K562 (cell line): ENCODE results near the gene UCKL1. TPM values are rescaled to one million over a fixed set of nuclear protein-coding genes. Genes with fewer than 3 reads are reported as not detected.

Source experiments
- BCL6 ChIP-seq: fragments of 250-450 bp; sonication (Bioruptor Pico); IDR thresholded peaks from 2 replicates; pipeline ENCODE4 v1.4.0; 2020
- CEBPB ChIP-seq: fragments of 450-650 bp; IDR thresholded peaks from 2 replicates; pipeline ENCODE4 v1.6.1; 2016; ENCODE audit warnings: missing genetic modification characterization, missing compliant biosample characterization
- KDM4B ChIP-seq, 2 experiments: fragments of 450-650 bp in 1 of 2; sonication (generic) in 1 of 2; IDR thresholded peaks; 2 replicates each; pipeline ENCODE4 v1.6.1; 2016 to 2017; ENCODE audit warnings: borderline replicate concordance in 2 of 2, antibody characterized with exemption in 1 of 2, low read depth in 1 of 2, mild to moderate bottlenecking in 1 of 2
- MEF2A ChIP-seq: IDR thresholded peaks from 2 replicates; pipeline ENCODE4 v1.6.1; 2011; ENCODE audit warnings: low read depth, mild to moderate bottlenecking, low read length, moderate library complexity; ENCODE audit not compliant: control insufficient read depth
- MYBL2 ChIP-seq, 2 experiments: fragments of 450-650 bp in 1 of 2; sonication (generic) in 1 of 2; formaldehyde crosslinking in 1 of 2; IDR thresholded peaks; 2 replicates each; pipeline versions ENCODE4 v1.6.1 to v1.8.1; 2017 to 2022; ENCODE audit warnings: borderline replicate concordance in 1 of 2, inconsistent platforms in 1 of 2, low read depth in 1 of 2, mild to moderate bottlenecking in 1 of 2, missing genetic modification reagents in 1 of 2, moderate library complexity in 1 of 2
- NCOA4 ChIP-seq: fragments of 450-650 bp; IDR thresholded peaks from 2 replicates; pipeline ENCODE4 v1.6.1; 2018; ENCODE audit warnings: mild to moderate bottlenecking; ENCODE audit not compliant: partially characterized antibody
- POLR2G ChIP-seq: fragments of 200-400 bp; formaldehyde crosslinking; IDR thresholded peaks from 2 replicates; pipeline ENCODE4 v1.6.1; 2017; ENCODE audit warnings: low read depth, mild to moderate bottlenecking, antibody characterized with exemption, low read length, moderate library complexity
- PTBP1 ChIP-seq: fragments of 200-400 bp; formaldehyde crosslinking; IDR thresholded peaks from 2 replicates; pipeline ENCODE4 v1.6.1; 2017; ENCODE audit warnings: low read depth, low read length
- SREBF1 ChIP-seq: fragments of 150-350 bp; IDR thresholded peaks from 2 replicates; pipeline ENCODE4 v1.6.1; 2014; ENCODE audit warnings: antibody characterized with exemption, low read depth, low read length, borderline replicate concordance
- ZNF444 ChIP-seq: fragments of 250-450 bp; sonication (Bioruptor Pico); IDR thresholded peaks from 2 replicates; pipeline ENCODE4 v1.4.0; 2020; ENCODE audit warnings: mild to moderate bottlenecking, moderate library complexity
- ZNF766 ChIP-seq: fragments of 200-800 bp; sonication (Bioruptor generic); conservative IDR thresholded peaks from 2 replicates; pipeline ENCODE4 v1.6.1; 2016; ENCODE audit warnings: missing genetic modification characterization, missing compliant biosample characterization
- polyA plus RNA-seq, 8 experiments: library from polyadenylated mRNA; depleted of rRNA in 4 of 8; stranded (reverse) in 5 of 8; unstranded in 3 of 8; fragments of >200 nt; fragmentation: Nextera tagmentation in 2 of 8; fragmentation: Illumina TruSeq in 1 of 8; extraction: Ambion mirVana in 2 of 8; extraction: Trizol in 1 of 8; gene quantifications; 2 replicates each; pipeline versions ENCODE4 v1.2.1 to v1.2.3, GENCODE V29; 2011 to 2014; ENCODE audit warnings: inconsistent platforms in 1 of 8, missing spikeins in 1 of 8
- total RNA-seq, 7 experiments: library from RNA; depleted of rRNA in 6 of 7; stranded (reverse); fragments of >200 nt in 6 of 7; fragmentation: Illumina TruSeq in 2 of 7; extraction: Trizol in 2 of 7; gene quantifications; 2 replicates each; pipeline versions ENCODE4 v1.2.1 to v1.2.3, GENCODE V29; 2011 to 2021; ENCODE audit warnings: low replicate concordance in 1 of 7
- TF ChIP-seq, protein P1 (sequence below): fragments of 450-650 bp; formaldehyde crosslinking; IDR thresholded peaks from 2 replicates; pipeline ENCODE4 v1.4.0; 2020; ENCODE audit warnings: mild to moderate bottlenecking, moderate library complexity
- TF ChIP-seq, protein P2 (sequence below): fragments of 450-650 bp; IDR thresholded peaks from 2 replicates; pipeline ENCODE4 v1.6.1; 2018; ENCODE audit warnings: mild to moderate bottlenecking, low read depth; ENCODE audit not compliant: partially characterized antibody
- TF ChIP-seq, protein P3 (sequence below): fragments of 450-650 bp; IDR thresholded peaks from 2 replicates; pipeline ENCODE4 v1.6.1; 2017; ENCODE audit warnings: antibody characterized with exemption, mild to moderate bottlenecking
- TF ChIP-seq, protein P4 (sequence below): fragments of 450-650 bp; formaldehyde crosslinking; IDR thresholded peaks from 2 replicates; pipeline ENCODE4 v1.4.0; 2020; ENCODE audit warnings: mild to moderate bottlenecking, moderate library complexity
- TF ChIP-seq, protein P5 (sequence below): IDR thresholded peaks from 2 replicates; pipeline ENCODE4 v1.6.1; 2014; ENCODE audit warnings: antibody characterized with exemption

UCKL1 gene
- total and polyA plus RNA-seq, 9 of the 15 experiments (the other 6 are each of a cell fraction or from before 2014, with no cell fraction given): 3.1 to 52.8 (median 24.2) TPM

DNA sequence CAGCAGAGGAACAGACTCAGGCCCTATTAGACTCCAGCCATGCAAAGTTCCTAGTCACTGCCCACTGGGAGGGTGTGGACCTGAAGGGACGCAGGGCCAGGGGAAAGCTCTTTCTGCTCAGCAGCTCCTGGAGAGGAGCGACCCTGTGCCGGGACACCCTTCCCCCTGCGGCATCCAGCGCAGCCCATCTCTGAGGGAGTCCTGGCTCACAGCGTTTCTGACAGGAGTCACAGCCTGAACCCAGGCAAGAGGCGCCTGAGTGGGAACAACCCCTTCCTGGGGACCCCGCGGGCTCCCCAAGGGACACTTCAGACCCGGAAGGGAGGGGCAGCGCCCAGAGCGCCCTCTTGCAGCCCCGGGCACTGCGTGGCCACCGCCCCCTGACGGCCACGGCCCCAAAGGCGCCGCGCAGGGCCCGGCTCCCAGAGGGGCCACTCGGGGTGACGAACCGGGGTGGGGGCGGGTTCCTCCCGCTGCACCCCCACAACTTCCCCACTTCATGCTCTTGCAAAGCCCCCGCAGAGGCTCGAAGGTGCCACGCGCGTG lies 862 bp downstream of the UCKL1 start (continued):
- TF ChIP-seq, protein P1, sequence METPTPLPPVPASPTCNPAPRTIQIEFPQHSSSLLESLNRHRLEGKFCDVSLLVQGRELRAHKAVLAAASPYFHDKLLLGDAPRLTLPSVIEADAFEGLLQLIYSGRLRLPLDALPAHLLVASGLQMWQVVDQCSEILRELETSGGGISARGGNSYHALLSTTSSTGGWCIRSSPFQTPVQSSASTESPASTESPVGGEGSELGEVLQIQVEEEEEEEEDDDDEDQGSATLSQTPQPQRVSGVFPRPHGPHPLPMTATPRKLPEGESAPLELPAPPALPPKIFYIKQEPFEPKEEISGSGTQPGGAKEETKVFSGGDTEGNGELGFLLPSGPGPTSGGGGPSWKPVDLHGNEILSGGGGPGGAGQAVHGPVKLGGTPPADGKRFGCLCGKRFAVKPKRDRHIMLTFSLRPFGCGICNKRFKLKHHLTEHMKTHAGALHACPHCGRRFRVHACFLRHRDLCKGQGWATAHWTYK: no peak
- TF ChIP-seq CEBPB (tag) (no peak), KDM4B (IDR thresholded peaks at IDR 0.05; ENCODE audit: borderline replicate concordance in 2 of 2, low read depth in 1 of 2) (0 out of 4 replicates have a peak, but pooled peaks of 1 of the 2 experiments have one; percentile 22), MEF2A (no peak), POLR2G (no peak), SREBF1 (no peak), BCL6 (CRISPR knock-in tag) (no peak), ZNF444 (CRISPR knock-in tag) (no peak), PTBP1 (no peak), ZNF766 (CRISPR knock-in tag) (no peak), NCOA4 (no peak), MYBL2 (IDR thresholded peaks at IDR 0.05; ENCODE audit: low read depth) (no peak), MYBL2 (CRISPR knock-in tag; IDR thresholded peaks at IDR 0.05; ENCODE audit: borderline replicate concordance) (no peak)
- TF ChIP-seq, protein P2, sequence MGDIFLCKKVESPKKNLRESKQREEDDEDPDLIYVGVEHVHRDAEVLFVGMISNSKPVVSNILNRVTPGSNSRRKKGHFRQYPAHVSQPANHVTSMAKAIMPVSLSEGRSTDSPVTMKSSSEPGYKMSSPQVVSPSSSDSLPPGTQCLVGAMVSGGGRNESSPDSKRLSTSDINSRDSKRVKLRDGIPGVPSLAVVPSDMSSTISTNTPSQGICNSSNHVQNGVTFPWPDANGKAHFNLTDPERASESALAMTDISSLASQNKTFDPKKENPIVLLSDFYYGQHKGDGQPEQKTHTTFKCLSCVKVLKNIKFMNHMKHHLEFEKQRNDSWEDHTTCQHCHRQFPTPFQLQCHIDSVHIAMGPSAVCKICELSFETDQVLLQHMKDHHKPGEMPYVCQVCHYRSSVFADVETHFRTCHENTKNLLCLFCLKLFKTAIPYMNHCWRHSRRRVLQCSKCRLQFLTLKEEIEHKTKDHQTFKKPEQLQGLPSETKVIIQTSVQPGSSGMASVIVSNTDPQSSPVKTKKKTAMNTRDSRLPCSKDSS: no peak
- TF ChIP-seq, protein P3, sequence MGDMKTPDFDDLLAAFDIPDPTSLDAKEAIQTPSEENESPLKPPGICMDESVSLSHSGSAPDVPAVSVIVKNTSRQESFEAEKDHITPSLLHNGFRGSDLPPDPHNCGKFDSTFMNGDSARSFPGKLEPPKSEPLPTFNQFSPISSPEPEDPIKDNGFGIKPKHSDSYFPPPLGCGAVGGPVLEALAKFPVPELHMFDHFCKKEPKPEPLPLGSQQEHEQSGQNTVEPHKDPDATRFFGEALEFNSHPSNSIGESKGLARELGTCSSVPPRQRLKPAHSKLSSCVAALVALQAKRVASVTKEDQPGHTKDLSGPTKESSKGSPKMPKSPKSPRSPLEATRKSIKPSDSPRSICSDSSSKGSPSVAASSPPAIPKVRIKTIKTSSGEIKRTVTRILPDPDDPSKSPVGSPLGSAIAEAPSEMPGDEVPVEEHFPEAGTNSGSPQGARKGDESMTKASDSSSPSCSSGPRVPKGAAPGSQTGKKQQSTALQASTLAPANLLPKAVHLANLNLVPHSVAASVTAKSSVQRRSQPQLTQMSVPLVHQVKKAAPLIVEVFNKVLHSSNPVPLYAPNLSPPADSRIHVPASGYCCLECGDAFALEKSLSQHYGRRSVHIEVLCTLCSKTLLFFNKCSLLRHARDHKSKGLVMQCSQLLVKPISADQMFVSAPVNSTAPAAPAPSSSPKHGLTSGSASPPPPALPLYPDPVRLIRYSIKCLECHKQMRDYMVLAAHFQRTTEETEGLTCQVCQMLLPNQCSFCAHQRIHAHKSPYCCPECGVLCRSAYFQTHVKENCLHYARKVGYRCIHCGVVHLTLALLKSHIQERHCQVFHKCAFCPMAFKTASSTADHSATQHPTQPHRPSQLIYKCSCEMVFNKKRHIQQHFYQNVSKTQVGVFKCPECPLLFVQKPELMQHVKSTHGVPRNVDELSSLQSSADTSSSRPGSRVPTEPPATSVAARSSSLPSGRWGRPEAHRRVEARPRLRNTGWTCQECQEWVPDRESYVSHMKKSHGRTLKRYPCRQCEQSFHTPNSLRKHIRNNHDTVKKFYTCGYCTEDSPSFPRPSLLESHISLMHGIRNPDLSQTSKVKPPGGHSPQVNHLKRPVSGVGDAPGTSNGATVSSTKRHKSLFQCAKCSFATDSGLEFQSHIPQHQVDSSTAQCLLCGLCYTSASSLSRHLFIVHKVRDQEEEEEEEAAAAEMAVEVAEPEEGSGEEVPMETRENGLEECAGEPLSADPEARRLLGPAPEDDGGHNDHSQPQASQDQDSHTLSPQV: no peak
- TF ChIP-seq, protein P4, sequence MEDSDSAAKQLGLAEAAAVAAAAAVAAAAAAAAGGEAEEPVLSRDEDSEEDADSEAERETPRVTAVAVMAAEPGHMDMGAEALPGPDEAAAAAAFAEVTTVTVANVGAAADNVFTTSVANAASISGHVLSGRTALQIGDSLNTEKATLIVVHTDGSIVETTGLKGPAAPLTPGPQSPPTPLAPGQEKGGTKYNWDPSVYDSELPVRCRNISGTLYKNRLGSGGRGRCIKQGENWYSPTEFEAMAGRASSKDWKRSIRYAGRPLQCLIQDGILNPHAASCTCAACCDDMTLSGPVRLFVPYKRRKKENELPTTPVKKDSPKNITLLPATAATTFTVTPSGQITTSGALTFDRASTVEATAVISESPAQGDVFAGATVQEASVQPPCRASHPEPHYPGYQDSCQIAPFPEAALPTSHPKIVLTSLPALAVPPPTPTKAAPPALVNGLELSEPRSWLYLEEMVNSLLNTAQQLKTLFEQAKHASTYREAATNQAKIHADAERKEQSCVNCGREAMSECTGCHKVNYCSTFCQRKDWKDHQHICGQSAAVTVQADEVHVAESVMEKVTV: no peak
- TF ChIP-seq, protein P5, sequence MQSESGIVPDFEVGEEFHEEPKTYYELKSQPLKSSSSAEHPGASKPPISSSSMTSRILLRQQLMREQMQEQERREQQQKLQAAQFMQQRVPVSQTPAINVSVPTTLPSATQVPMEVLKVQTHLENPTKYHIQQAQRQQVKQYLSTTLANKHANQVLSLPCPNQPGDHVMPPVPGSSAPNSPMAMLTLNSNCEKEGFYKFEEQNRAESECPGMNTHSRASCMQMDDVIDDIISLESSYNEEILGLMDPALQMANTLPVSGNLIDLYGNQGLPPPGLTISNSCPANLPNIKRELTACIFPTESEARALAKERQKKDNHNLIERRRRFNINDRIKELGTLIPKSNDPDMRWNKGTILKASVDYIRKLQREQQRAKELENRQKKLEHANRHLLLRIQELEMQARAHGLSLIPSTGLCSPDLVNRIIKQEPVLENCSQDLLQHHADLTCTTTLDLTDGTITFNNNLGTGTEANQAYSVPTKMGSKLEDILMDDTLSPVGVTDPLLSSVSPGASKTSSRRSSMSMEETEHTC: no peak
- TF ChIP-seq, all 486 proteins: peak for 14
